PC-9 (cell line): ENCODE measurements around the gene SLC17A3. TPM values are rescaled to one million over a fixed set of nuclear protein-coding genes. Genes with fewer than 3 reads are reported as not detected.

Experiments used
- BruUV-seq: library from RNA; stranded (reverse); fragments of 400-500 nt; replicated peaks from 2 replicates; lab custom pipeline; 2021; lab: Mats Ljungman, UMichigan
- CTCF ChIA-PET: fragments of 300-600 bp; sonication (Branson Sonifier 250); formaldehyde crosslinking; loops from one replicate; lab custom pipeline; 2022; ENCODE audit warnings: antibody characterized with exemption; lab: Charles Lee
- POLR2A ChIA-PET: fragments of 300-600 bp; sonication (Branson Sonifier 250); formaldehyde crosslinking; loops from one replicate; lab custom pipeline; 2022; ENCODE audit warnings: antibody characterized with exemption; ENCODE audit not compliant: unreplicated experiment; lab: Charles Lee
- DNase-seq, 2 experiments: peaks; one replicate each; pipeline versions ENCODE4 v3.0.0 to v3.0.0-alpha.2; 2015 to 2022; ENCODE audit warnings: mixed read lengths in 1 of 2
- H2AFZ ChIP-seq: fragments of 200-600 bp; sonication (generic); 2 replicates; pipeline ENCODE4 v1.8.1; 2017; ENCODE audit warnings: antibody characterized with exemption
- H3F3A ChIP-seq: fragments of 200-600 bp; sonication (generic); 2 replicates; pipeline ENCODE4 v1.8.1; 2017; ENCODE audit warnings: antibody characterized with exemption, mild to moderate bottlenecking, low read depth; ENCODE audit not compliant: insufficient read depth
- H3K27ac ChIP-seq: fragments of 200-600 bp; sonication (generic); 2 replicates; pipeline ENCODE4 v1.6.1; 2016; ENCODE audit warnings: mixed run types
- H3K27me3 ChIP-seq: fragments of 200-600 bp; sonication (generic); 2 replicates; pipeline ENCODE4 v1.6.1; 2016; ENCODE audit warnings: low read depth, mixed run types; ENCODE audit not compliant: insufficient read depth
- H3K36me3 ChIP-seq: fragments of 200-600 bp; sonication (generic); 2 replicates; pipeline ENCODE4 v1.6.1; 2016; ENCODE audit warnings: low read depth, mixed run types
- H3K4me1 ChIP-seq: fragments of 200-600 bp; sonication (generic); replicated peaks from 2 replicates; pipeline ENCODE4 v1.6.1; 2016; ENCODE audit warnings: mixed run types; ENCODE audit not compliant: insufficient read depth
- H3K4me2 ChIP-seq: fragments of 200-600 bp; sonication (generic); 2 replicates; pipeline ENCODE4 v1.6.1; 2017; ENCODE audit warnings: mixed run types
- H3K4me3 ChIP-seq: fragments of 200-600 bp; sonication (generic); 2 replicates; pipeline ENCODE4 v1.6.1; 2016; ENCODE audit warnings: mixed run types
- H3K79me2 ChIP-seq: fragments of 200-600 bp; sonication (generic); 2 replicates; pipeline ENCODE4 v1.6.1; 2017; ENCODE audit warnings: low read depth, mixed run types
- H3K9me2 ChIP-seq: fragments of 200-600 bp; sonication (generic); 2 replicates; pipeline ENCODE4 v1.8.1; 2017; ENCODE audit warnings: mild to moderate bottlenecking; ENCODE audit not compliant: insufficient read depth
- H3K9me3 ChIP-seq: fragments of 200-600 bp; sonication (generic); 2 replicates; pipeline ENCODE4 v1.8.1; 2016; ENCODE audit warnings: low read depth; ENCODE audit not compliant: insufficient read depth
- H4K20me1 ChIP-seq: fragments of 200-600 bp; sonication (generic); 2 replicates; pipeline ENCODE4 v1.8.1; 2017; ENCODE audit not compliant: insufficient read depth
- EZH2 ChIP-seq: fragments of 200-600 bp; sonication (generic); IDR thresholded peaks from 2 replicates; pipeline ENCODE4 v1.8.0; 2017; ENCODE audit warnings: antibody characterized with exemption, low read depth
- intact Hi-C: fragments of 100-400 bp; cut with micrococcal nuclease; formaldehyde crosslinking; loops from one replicate; pipeline ENCODE4 v1.10.0; 2022; ENCODE audit not compliant: unreplicated experiment
- total RNA-seq: library from RNA; stranded (reverse); gene quantifications from 2 replicates; pipeline ENCODE4 v1.2.3, GENCODE V29; 2021
- TF ChIP-seq, protein P1 (sequence below): fragments of 200-600 bp; sonication (generic); conservative IDR thresholded peaks from 2 replicates; pipeline ENCODE4 v1.6.1; 2017; ENCODE audit warnings: mixed run types, antibody characterized with exemption, mild to moderate bottlenecking, moderate library complexity

Gene SLC17A3
- total RNA-seq, 1 experiment from 2014 or later: not detected

DNA sequence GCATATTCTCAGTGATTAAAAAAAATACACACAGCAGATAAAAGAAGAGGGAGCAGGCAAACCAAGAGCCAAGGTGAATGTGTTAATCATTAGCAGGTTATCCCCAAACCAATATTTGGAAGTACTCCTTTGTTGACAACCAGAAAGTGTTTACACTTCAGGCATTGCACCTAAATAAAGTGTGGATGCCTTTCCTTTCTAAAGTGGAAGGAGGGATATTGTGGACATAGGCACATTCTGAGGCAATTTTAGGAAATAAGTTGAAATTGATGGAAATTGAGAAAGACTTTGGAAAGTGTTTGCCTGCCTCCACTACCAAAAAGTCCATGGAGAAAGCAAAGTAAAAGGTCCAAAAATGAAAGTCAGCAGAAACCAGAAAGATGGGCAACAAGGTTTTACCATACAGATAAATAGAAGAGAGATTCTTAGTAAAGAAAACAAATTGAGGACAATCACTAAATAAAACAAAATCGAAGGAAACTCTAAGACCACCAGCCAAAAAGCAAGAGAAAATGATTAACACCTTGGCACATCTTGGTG, 33.5 kb upstream of the SLC17A3 start:
- BruUV-seq: no TSS peak
- H3K4me1 ChIP-seq: no peaks in the 10 kb centered on the region; the same call in 1 of the 2 replicates
- no peaks in the 10 kb centered on the region for H3K36me3 ChIP-seq
- H3K4me2 ChIP-seq: no peak overlapping the region
- no peak overlapping the region for H3K4me3 ChIP-seq
- H3K27ac ChIP-seq: no peak overlapping the region
- H4K20me1 ChIP-seq: no peaks in the 10 kb centered on the region
- POLR2A ChIA-PET: no interaction called here
- intact Hi-C loops: no loop called here
- no peaks in the 10 kb centered on the region for H3K27me3 ChIP-seq
- H3K79me2 ChIP-seq: no peaks in the 10 kb centered on the region
- H3K9me3 ChIP-seq: no peaks in the 10 kb centered on the region
- H3F3A ChIP-seq: no peaks in the 10 kb centered on the region
- no peak for TF ChIP-seq EZH2
- TF ChIP-seq, protein P1, sequence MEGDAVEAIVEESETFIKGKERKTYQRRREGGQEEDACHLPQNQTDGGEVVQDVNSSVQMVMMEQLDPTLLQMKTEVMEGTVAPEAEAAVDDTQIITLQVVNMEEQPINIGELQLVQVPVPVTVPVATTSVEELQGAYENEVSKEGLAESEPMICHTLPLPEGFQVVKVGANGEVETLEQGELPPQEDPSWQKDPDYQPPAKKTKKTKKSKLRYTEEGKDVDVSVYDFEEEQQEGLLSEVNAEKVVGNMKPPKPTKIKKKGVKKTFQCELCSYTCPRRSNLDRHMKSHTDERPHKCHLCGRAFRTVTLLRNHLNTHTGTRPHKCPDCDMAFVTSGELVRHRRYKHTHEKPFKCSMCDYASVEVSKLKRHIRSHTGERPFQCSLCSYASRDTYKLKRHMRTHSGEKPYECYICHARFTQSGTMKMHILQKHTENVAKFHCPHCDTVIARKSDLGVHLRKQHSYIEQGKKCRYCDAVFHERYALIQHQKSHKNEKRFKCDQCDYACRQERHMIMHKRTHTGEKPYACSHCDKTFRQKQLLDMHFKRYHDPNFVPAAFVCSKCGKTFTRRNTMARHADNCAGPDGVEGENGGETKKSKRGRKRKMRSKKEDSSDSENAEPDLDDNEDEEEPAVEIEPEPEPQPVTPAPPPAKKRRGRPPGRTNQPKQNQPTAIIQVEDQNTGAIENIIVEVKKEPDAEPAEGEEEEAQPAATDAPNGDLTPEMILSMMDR: no peak
- H2AFZ ChIP-seq: no peak overlapping the region
- CTCF ChIA-PET: no interaction called here
- H3K9me2 ChIP-seq: no peaks in the 10 kb centered on the region
- DNase-seq: no peak

DNA sequence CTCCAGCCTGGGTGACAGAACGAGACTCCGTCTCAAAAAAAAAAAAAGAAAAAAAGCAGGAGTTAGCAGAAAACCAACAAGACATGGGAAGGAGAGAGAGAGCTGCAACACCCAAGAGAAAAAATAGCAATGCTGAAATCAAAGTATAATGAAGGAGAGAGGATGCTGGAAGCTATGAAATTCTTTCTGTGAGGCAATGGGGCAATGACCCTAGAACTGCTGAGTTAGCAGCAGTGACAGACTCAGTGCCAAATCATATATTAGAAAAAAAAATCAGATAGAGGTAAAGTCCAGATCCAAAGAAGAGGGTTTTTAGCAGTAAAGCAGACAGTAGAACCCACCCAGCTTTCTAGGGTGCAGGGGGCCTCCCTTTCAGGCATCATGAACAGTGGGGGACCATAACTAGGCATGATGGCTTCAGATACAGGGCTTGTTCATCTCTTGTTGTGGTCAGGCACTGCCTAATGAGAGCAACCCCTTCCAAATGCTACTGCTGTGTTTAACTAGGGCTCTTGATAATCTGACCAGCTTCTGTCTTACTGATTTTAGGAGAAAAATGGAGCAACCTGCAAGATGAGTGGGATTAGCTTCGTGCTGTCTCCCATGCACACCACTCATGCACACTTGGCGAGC, 29.5 kb upstream of the SLC17A3 start:
- no peak for DNase-seq
- Histone ChIP-seq H3K4me3 (no peak overlapping the region), H3K27ac (no peak overlapping the region), H3K79me2 (no peaks in the 10 kb centered on the region), H3K4me2 (no peak overlapping the region), H3K36me3 (no peaks in the 10 kb centered on the region), H3K27me3 (no peaks in the 10 kb centered on the region), H2AFZ (no peak overlapping the region), H3F3A (no peaks in the 10 kb centered on the region), H4K20me1 (no peaks in the 10 kb centered on the region), H3K9me3 (no peaks in the 10 kb centered on the region), H3K9me2 (no peaks in the 10 kb centered on the region), H3K4me1 (no peaks in the 10 kb centered on the region)
- ChIA-PET POLR2A (no interaction called here), CTCF (interaction anchor here (0.6 kb wide), 1 partner anchor 49 kb away, joined by 3 read pairs; no protein-coding TSS in a partner anchor)
- no TSS peak for BruUV-seq
- TF ChIP-seq, protein P1: no peak
- no peak for TF ChIP-seq EZH2
- intact Hi-C loops: no loop called here

DNA sequence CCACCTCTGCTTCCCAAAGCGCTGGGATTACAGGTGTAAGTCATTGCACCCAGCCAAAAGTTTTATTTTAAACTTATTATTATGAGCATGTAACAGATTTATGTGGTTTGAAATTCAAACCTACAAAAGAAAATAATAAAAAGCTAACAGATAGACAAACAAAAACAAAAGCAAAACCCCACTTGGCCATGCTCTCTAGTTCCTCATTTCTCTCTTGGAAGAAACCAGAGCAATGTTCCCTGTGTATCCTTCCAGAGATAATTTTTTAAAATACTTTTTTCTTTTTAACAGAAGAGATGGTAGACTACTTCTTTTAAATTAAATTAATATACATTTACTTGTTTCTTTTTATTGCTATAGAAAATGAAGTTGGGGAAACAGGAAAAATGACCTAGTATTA, 28.0 kb upstream of the SLC17A3 start:
- POLR2A ChIA-PET: no interaction called here
- Histone ChIP-seq H3K9me2 (no peaks in the 10 kb centered on the region), H3K4me2 (no peak overlapping the region)

More for the DNA sequence above, 28.0 kb upstream of the SLC17A3 start:
- CTCF ChIA-PET: interaction anchor here (0.6 kb wide), 1 partner anchor 245 kb away, joined by 3 read pairs; no protein-coding TSS in a partner anchor
- Histone ChIP-seq H2AFZ (no peak overlapping the region), H4K20me1 (no peaks in the 10 kb centered on the region), H3K27me3 (no peaks in the 10 kb centered on the region), H3K27ac (no peak overlapping the region), H3K79me2 (no peaks in the 10 kb centered on the region), H3K4me3 (no peak overlapping the region), H3K4me1 (no peaks in the 10 kb centered on the region), H3K9me3 (no peaks in the 10 kb centered on the region), H3F3A (no peaks in the 10 kb centered on the region), H3K36me3 (no peaks in the 10 kb centered on the region)
- no TSS peak for BruUV-seq
- TF ChIP-seq, protein P1: no peak
- TF ChIP-seq EZH2: no peak
- no peak for DNase-seq
- intact Hi-C loops: no loop called here
